Gastroesophageal sphincter (tissue), 3 donors: ENCODE data around the gene GRK5.

Experiments
- EP300 ChIP-seq: sonication (generic); formaldehyde crosslinking; IDR thresholded peaks from one replicate; pipeline ENCODE4 v1.6.1; 2017; ENCODE audit warnings: antibody characterized with exemption, mild to moderate bottlenecking
- POLR2A ChIP-seq, 2 donors: fragments of 450-650 bp; IDR thresholded peaks; one replicate each; pipeline ENCODE4 v1.6.1; 2017; ENCODE audit warnings: antibody characterized with exemption in 2 of 2, mild to moderate bottlenecking in 2 of 2, moderate library complexity in 1 of 2
- TF ChIP-seq, protein P1 (sequence below), 4 experiments: fragments of 200-600 bp in 2 of 4; fragments of 450-650 bp in 2 of 4; sonication (generic) in 1 of 4; IDR thresholded peaks; one replicate each; pipeline ENCODE4 v1.5.1; 2017 to 2019; ENCODE audit warnings: antibody characterized with exemption in 4 of 4, mild to moderate bottlenecking in 2 of 4, moderate library complexity in 2 of 4

DNA sequence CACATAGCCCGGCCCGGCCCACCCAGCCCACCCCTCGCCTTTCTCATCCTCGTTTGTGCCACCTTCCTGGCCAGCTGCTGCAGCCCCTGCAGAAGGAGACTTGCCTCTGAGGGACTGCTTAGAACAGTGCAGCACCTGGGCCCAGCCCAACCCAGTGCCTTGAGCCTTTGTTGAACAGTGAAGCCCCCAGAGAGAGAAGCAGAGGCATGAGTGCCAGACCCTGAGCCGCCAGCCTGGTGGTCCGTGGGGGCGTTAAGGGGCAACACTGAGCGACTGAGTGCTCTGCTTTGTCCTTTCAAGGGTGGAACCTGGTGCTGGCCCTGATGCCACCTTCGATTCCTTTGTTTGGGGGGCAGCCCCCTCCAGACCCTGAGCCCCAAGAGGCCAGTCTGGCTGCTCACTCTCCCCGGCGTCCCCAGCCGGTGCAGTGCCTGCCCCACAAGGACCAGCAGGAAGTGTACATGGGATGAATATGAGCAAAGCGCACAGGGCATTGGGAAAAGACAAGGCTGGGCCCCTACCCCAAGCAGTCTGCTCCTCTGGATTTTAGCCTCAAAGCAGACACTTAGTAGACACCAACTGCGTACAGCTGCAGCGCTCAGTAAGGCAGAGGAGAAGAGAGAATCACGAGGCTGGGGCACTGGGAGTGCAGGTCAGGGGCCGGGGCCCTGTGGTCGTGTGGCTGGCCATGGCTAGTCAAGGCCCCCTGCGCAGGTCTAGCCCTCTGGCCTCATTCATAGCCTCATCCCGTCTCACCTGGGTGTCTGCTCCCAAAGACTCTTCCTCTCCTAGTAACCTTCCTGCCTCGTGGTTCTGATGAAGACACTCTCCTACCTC is 239.3 kb downstream of the GRK5 start:
- TF ChIP-seq, protein P1, sequence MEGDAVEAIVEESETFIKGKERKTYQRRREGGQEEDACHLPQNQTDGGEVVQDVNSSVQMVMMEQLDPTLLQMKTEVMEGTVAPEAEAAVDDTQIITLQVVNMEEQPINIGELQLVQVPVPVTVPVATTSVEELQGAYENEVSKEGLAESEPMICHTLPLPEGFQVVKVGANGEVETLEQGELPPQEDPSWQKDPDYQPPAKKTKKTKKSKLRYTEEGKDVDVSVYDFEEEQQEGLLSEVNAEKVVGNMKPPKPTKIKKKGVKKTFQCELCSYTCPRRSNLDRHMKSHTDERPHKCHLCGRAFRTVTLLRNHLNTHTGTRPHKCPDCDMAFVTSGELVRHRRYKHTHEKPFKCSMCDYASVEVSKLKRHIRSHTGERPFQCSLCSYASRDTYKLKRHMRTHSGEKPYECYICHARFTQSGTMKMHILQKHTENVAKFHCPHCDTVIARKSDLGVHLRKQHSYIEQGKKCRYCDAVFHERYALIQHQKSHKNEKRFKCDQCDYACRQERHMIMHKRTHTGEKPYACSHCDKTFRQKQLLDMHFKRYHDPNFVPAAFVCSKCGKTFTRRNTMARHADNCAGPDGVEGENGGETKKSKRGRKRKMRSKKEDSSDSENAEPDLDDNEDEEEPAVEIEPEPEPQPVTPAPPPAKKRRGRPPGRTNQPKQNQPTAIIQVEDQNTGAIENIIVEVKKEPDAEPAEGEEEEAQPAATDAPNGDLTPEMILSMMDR (IDR thresholded peaks at IDR 0.05) = no peak
- TF ChIP-seq EP300 (no peak), POLR2A (IDR thresholded peaks at IDR 0.05) (no peak)
